Spinal cord (tissue), 10 donors: ENCODE results near the gene SLC6A8. TPM values are rescaled to one million over a fixed set of nuclear protein-coding genes. Genes with fewer than 3 reads are reported as not detected.
"Not testable (repeated sequence)": the region's sequence is repeated elsewhere in the genome, so short reads cannot be mapped to it uniquely, and the experiment has no call there.

Experiments
- DNase-seq, 6 donors: peaks; one replicate each; pipeline versions ENCODE4 v3.0.0 to v3.0.0-alpha.2; 2013 to 2015; ENCODE audit warnings: low spot score in 6 of 6, low read depth in 4 of 6
- H3K27ac ChIP-seq: one replicate; pipeline ENCODE4 v1.5.1; 2013; ENCODE audit warnings: low read depth, low read length, control low read depth
- H3K27me3 ChIP-seq: one replicate; pipeline ENCODE4 v1.6.1; 2013; ENCODE audit warnings: low read length; ENCODE audit not compliant: control insufficient read depth, insufficient read depth
- H3K36me3 ChIP-seq: one replicate; pipeline ENCODE4 v1.6.1; 2013; ENCODE audit warnings: low read length; ENCODE audit not compliant: control insufficient read depth, insufficient read depth
- H3K4me1 ChIP-seq: one replicate; pipeline ENCODE4 v1.6.1; 2013; ENCODE audit warnings: low read length; ENCODE audit not compliant: control insufficient read depth, insufficient read depth
- H3K4me3 ChIP-seq: one replicate; pipeline ENCODE4 v1.5.1; 2013; ENCODE audit warnings: low read depth, low read length, control low read depth
- H3K9me3 ChIP-seq: one replicate; pipeline ENCODE4 v1.6.1; 2013; ENCODE audit warnings: low read length; ENCODE audit not compliant: control insufficient read depth, insufficient read depth
- WGBS: methylation state at CpG from one replicate; pipeline ENCODE4 v1.1.5; 2013; ENCODE audit warnings: missing lambda C conversion rate; ENCODE audit not compliant: insufficient coverage; 5-methylcytosine and 5-hydroxymethylcytosine counted together
- polyA plus RNA-seq, 2 donors: library from polyadenylated mRNA; unstranded; fragments of 120-200 nt; gene quantifications; one replicate each; pipeline ENCODE4 v1.2.1, GENCODE V29; 2013; ENCODE audit not compliant: insufficient read length in 2 of 2
- total RNA-seq, 2 donors: library from RNA; depleted of rRNA in 1 of 2; stranded (reverse); fragments of 120-200 nt in 1 of 2; fragments of >200 nt in 1 of 2; gene quantifications; one replicate each; pipeline versions ENCODE4 v1.2.3 to v1.2.4, GENCODE V29; 2013 to 2014
- donor health status: healthy.

SLC6A8 gene
- total and polyA plus RNA-seq, 4 donors: 22.3 to 77.0 (median 47.5) TPM

DNA sequence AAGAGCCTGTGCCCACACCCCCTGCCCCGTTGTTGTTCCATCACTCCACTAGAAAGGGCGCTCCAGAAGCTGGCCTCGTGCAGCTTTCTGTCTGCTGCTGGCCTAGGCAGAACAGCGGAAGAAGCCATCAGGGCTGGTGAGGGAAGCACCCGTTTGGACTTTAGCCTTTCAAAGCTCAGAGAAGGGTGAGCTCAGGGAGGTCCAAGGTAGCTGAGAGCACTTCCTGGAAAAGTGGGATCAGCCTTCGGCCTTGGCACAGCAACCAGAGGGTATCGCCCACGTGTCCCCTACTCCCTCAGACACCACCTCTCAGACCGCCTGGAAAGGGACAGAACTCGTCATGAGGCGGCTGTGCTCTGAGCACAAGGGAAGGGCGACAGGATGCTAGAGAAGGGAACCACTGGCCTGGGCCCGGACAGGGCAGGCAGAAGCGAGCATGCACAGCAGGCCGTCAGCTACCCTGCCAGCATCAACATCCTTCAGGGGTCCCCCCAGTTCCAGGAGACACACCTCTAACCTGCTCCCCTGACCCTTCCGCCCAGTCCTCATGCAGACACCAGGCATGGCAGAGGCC lies 11.6 kb downstream of the SLC6A8 start:
- not testable (repeated sequence) for H3K27ac ChIP-seq, H3K9me3 ChIP-seq, H3K4me1 ChIP-seq, H3K4me3 ChIP-seq, H3K27me3 ChIP-seq, DNase-seq
- whole genome bisulfite sequencing: 84% methylated on average over 7 of the region's 16 CpGs
- peaks cover 81% of the 10 kb centered on the region for H3K36me3 ChIP-seq

DNA sequence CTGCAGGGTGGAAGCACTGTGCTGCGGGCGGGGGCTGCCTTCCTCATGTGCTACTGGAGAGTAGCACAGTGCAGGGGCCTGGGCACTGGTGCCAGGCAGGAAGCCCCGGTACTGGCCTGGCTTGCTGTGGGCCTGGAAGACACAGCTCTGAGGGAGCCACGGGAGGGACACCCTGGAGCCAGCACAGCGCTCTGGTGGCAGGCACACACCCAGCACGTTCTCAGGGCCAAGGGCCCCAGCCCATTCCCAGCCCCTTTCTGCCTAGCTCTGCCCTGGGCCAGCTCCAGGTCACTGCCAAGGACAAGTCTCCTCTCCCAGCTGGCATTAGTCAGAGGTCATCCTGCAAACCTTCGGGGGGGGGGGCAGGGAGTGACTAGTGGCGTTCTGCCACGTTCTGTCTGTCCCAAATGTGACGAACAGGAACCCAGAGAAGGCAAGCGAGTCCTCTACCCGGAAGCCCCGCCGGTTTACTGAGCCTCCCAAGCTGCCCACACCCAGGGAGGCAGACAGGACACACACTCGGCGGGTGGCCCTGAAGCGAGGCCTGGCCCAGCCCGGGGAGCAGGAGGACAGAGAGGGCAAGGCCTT lies 12.2 kb downstream of the SLC6A8 start:
- not testable (repeated sequence) for H3K27me3 ChIP-seq, H3K4me1 ChIP-seq, H3K4me3 ChIP-seq, H3K27ac ChIP-seq, H3K9me3 ChIP-seq, DNase-seq
- H3K36me3 ChIP-seq: peaks cover 77% of the 10 kb centered on the region
- WGBS: 84% methylated on average over 17 of the region's 18 CpGs

- H3K27ac ChIP-seq: no peak overlapping the region
- peaks cover 79% of the 10 kb centered on the region for H3K36me3 ChIP-seq
These were observed 12.7 kb downstream of the SLC6A8 start for GRCh38 chrX:153700376-153700945.

GRCh38 chrX:153700967-153701366 lies 13.2 kb downstream of the SLC6A8 start:
- Histone ChIP-seq H3K4me3 (no peak overlapping the region), H3K9me3 (no peaks in the 10 kb centered on the region), H3K27ac (no peak overlapping the region), H3K27me3 (no peaks in the 10 kb centered on the region), H3K36me3 (peaks cover 83% of the 10 kb centered on the region), H3K4me1 (no peaks in the 10 kb centered on the region)
- no peak for DNase-seq
- 64% methylated on average over 4 of the region's 6 CpGs for WGBS

More at GRCh38 chrX:153700376-153700945, 12.7 kb downstream of the SLC6A8 start:
- Histone ChIP-seq H3K4me3 (no peak overlapping the region), H3K4me1 (no peaks in the 10 kb centered on the region), H3K9me3 (no peaks in the 10 kb centered on the region), H3K27me3 (no peaks in the 10 kb centered on the region)
- 72% methylated on average over 11 of the region's 15 CpGs for WGBS
- DNase-seq: no peak

- H3K27ac ChIP-seq: no peak overlapping the region
- DNase-seq: no peak
- 86% methylated on average over 12 of the region's 12 CpGs for WGBS
- no peak overlapping the region for H3K4me3 ChIP-seq
- peaks cover 81% of the 10 kb centered on the region for H3K36me3 ChIP-seq
- no peaks in the 10 kb centered on the region for H3K4me1 ChIP-seq
- H3K27me3 ChIP-seq: no peaks in the 10 kb centered on the region
- no peaks in the 10 kb centered on the region for H3K9me3 ChIP-seq
These were observed 14.0 kb downstream of the SLC6A8 start for GRCh38 chrX:153701706-153702105.

DNA sequence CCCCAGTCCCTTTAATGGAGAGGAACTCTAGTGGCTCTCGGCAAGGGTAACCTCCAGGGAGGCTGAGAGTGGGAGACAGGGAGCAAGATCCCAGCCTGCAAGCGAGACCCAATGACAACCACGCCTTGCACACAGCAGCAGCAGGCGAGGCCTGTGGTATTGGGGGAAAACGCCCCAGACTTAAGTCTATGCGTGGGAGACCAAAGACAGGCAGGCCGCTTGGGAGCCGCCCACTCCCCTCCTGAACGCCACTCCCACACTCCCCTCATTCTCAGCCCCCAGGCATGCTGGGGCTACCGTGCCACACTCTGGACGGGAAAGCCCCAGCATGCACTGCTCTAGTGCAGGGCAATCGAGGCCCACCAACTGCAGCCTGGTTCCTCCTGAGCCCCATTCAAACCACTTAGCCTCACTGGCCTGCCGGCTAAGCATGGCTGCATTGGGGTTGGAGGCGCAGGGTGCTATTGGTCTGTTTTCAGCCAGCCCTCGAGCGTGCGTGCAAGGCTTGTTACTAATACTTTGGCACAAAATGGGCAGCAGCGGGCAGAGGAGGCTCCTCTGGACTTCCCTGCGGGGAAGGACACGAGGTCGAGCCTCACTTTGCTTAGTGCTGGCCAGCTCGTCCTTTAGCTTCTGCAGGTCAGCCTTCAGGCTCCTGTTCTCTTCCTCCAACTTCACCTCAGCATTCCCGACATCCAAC lies 14.8 kb downstream of the SLC6A8 start:
- no peaks in the 10 kb centered on the region for H3K27me3 ChIP-seq
- no peaks in the 10 kb centered on the region for H3K9me3 ChIP-seq
- DNase-seq: no peak
- WGBS: 85% methylated on average over 22 of the region's 23 CpGs
- H3K36me3 ChIP-seq: peaks cover 83% of the 10 kb centered on the region
- H3K4me3 ChIP-seq: no peak overlapping the region
- H3K4me1 ChIP-seq: no peaks in the 10 kb centered on the region
- H3K27ac ChIP-seq: no peak overlapping the region

- WGBS: 74% methylated on average over 15 of the region's 16 CpGs
- Histone ChIP-seq H3K27ac (no peak overlapping the region), H3K36me3 (peaks cover 84% of the 10 kb centered on the region), H3K9me3 (no peaks in the 10 kb centered on the region), H3K27me3 (no peaks in the 10 kb centered on the region), H3K4me1 (no peaks in the 10 kb centered on the region), H3K4me3 (no peak overlapping the region)
- no peak for DNase-seq
These were observed 15.3 kb downstream of the SLC6A8 start for GRCh38 chrX:153703036-153703370.

DNA sequence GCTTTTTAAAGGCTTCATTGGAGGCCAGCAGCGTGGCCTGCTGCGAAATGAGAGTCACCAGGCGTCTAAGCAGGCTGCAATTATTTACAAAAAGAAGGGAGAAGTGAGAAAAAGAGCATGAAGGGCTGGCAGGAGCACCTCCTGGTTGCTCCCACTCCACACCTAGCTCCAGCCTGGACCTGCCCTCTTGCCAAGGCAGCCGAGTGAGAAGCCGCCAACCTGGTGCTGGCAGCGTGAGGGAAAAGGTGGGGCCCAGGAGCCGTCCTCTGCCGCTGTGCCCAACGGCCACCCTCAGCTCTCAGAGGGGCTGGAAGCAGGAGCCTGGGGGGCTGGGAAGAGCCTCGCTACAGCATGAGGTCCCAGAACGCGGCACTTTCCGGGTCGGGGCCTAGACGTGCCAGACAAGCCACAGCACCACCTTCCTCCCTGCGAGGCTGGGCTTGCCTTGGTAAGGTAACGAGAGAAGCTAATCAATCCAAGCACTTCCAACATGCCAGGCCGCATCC lies 16.3 kb downstream of the SLC6A8 start:
- Histone ChIP-seq H3K36me3 (peaks cover 73% of the 10 kb centered on the region), H3K4me3 (no peak overlapping the region), H3K9me3 (no peaks in the 10 kb centered on the region), H3K27me3 (no peaks in the 10 kb centered on the region), H3K4me1 (no peaks in the 10 kb centered on the region), H3K27ac (no peak overlapping the region)
- no peak for DNase-seq
- WGBS: 88% methylated on average over 11 of the region's 18 CpGs

DNA sequence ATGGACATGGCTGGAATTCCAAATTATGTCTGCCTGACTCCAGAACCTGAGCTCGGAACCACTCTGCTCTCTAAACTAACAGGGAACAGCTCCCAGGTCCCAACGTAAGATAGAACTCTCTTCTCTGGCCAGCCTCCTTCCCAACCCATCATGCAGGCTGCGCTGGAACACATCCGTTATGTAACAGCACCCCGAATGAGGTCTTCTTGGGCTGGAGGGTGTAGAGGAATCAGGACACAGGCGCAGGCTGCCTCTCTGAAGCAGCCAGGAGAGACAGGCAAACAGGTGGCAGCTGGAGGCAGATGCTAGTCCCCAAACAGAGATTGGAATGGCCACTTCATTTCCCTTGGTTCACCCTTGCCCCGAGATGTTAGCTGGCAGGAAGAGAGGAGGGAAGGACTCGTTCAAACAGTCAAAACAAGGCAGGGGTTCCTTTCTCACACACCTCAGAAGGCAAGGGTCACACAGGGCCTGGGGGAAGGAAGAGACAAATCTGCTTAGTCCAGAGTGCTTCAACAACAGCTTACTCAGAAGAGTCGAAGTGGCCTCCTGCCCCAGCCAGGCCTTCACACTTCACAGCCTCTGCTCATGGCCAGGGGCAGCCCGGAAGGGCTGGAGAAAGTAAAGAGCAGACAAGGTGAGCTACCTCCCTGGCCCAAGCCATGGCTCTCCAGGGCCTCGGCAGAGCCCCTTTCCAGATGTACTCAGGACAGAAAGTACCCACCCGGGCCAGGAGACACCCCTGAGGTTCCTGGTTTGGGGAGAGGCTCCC lies 17.1 kb downstream of the SLC6A8 start:
- H3K27ac ChIP-seq, H3K27me3 ChIP-seq, H3K4me1 ChIP-seq, H3K9me3 ChIP-seq, DNase-seq, H3K4me3 ChIP-seq: not testable (repeated sequence)
- WGBS: 81% methylated on average over 4 of the region's 12 CpGs
- H3K36me3 ChIP-seq: peaks cover 74% of the 10 kb centered on the region
